ENCODE results near the gene KHDRBS2.
"Not testable (repeated sequence)": the region's sequence is repeated elsewhere in the genome, so short reads cannot be mapped to it uniquely, and the experiment has no call there.

The KHDRBS2 gene

DNA sequence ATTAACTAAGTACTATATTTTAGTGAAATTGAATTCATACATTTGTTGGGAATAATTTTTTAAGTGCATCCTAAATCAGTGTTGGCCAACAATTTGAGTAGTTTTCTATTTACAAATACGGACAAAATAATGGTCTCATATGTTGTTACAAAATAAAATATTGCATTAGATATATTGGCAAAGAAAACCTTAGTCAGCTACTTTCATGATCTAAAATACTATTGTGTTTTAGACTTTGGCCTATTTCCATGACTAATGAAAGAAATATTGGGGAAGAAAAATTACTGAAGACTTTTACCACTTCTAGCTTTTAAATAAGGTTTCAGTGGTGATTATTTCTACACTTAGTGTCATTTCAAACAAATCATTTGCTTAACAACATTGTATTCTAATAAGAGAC lies 498.0 kb downstream of the KHDRBS2 start:
- H3K4me3 ChIP-seq (ENCODE audit: low read depth, low read length): no peak overlapping the region
- TF ChIP-seq, protein P1, sequence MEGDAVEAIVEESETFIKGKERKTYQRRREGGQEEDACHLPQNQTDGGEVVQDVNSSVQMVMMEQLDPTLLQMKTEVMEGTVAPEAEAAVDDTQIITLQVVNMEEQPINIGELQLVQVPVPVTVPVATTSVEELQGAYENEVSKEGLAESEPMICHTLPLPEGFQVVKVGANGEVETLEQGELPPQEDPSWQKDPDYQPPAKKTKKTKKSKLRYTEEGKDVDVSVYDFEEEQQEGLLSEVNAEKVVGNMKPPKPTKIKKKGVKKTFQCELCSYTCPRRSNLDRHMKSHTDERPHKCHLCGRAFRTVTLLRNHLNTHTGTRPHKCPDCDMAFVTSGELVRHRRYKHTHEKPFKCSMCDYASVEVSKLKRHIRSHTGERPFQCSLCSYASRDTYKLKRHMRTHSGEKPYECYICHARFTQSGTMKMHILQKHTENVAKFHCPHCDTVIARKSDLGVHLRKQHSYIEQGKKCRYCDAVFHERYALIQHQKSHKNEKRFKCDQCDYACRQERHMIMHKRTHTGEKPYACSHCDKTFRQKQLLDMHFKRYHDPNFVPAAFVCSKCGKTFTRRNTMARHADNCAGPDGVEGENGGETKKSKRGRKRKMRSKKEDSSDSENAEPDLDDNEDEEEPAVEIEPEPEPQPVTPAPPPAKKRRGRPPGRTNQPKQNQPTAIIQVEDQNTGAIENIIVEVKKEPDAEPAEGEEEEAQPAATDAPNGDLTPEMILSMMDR (IDR thresholded peaks at IDR 0.05; ENCODE audit: low read depth, low read length, missing control alignments): no peak
- DNase-seq (ENCODE audit: low read depth): no peak
- in situ Hi-C loops (cut with HindIII; ENCODE audit: low sequenced_read_pairs): no loop called here

DNA sequence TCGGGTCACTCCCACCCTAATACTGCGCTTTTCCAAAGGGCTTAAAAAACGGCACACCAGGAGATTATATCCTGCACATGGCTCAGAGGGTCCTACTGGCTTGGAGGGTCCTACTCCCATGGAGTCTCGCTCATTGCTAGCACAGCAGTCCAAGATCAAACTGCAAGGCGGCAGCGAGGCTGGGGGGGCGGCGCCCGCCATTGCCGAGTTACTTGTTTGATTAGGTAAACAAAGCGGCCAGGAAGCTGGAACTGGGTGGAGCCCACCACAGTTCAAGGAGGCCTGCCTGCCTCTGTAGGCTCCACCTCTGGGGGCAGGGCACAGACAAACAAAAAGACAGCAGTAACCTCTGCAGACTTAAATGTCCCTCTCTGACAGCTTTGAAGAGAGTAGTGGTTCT lies 516.6 kb downstream of the KHDRBS2 start:
- in situ Hi-C loops (cut with HindIII; ENCODE audit: low sequenced_read_pairs); H3K4me3 ChIP-seq (ENCODE audit: low read depth, low read length): not testable (repeated sequence)

DNA sequence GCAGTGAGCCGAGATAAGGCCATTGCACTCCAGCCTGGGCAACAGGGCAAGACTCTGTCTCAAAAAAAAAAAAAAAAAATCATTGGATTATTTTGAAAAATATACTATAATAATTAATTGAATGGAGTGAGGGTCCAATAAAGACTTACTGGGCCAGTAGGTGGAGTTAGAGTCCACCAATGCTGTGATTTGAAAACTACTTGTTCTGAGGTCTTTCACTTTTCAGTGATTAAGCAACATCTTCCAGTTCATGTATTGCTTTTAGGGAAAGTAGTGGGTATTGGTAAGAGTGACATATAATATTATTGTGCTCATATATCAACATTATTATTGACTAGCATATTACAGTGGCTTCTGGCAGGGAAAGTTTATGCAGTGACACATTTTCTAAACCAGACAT lies 530.3 kb downstream of the KHDRBS2 start:
- H3K4me3 ChIP-seq (ENCODE audit: low read depth, low read length): no peak overlapping the region
- TF ChIP-seq, protein P1 (IDR thresholded peaks at IDR 0.05; ENCODE audit: low read depth, low read length, missing control alignments): no peak

More for the DNA sequence above, 516.6 kb downstream of the KHDRBS2 start:
- DNase-seq (ENCODE audit: low read depth): not testable (repeated sequence)

DNA sequence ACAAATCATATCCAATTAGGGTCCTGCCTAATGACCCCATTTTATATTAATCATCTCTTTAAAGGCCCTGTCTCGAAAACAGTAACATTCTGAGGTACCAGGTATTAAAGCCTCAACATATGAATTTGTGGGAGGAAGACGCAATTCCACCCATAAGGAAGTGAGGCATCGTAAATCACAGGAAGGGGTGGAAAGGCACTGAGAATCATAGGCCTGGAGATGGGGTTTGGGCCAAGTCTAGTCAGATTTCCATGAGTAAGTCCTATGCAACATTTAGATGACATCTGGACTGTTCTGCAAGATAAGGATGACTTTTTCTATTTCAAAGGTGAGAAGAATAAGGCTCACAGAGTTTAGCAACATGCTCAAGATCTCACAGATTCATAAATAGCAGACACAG lies 534.0 kb downstream of the KHDRBS2 start:
- TF ChIP-seq, protein P1 (IDR thresholded peaks at IDR 0.05; ENCODE audit: low read depth, low read length, missing control alignments): no peak
- in situ Hi-C loops (cut with HindIII; ENCODE audit: low sequenced_read_pairs): no loop called here

More for the DNA sequence above, 530.3 kb downstream of the KHDRBS2 start:
- in situ Hi-C loops (cut with HindIII; ENCODE audit: low sequenced_read_pairs): no loop called here
- no peak for DNase-seq (ENCODE audit: low read depth)

DNA sequence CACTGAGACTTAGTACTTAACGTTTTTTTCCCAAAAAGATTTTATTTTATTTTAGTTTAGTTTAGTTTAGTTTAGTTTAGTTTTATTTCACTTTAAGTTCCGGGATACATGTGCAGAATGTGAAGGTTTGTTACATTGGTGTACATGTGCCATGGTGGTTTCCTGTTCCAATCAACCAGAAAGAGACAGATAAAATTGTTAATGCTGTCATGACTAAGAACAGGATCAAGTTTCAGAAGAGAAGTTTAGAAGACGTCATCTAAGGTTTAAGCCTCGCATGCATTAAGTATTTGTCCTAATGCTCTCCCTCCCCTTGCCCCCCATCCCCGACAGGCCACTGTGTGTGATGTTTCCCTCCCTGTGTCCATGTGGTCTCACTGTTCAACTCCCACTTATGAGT lies 540.0 kb downstream of the KHDRBS2 start:
- H3K4me3 ChIP-seq (ENCODE audit: low read depth, low read length): no peak overlapping the region
- no peak for DNase-seq (ENCODE audit: low read depth)
- in situ Hi-C loops (cut with HindIII; ENCODE audit: low sequenced_read_pairs): no loop called here
- TF ChIP-seq, protein P1 (IDR thresholded peaks at IDR 0.05; ENCODE audit: low read depth, low read length, missing control alignments): no peak

More for the DNA sequence above, 534.0 kb downstream of the KHDRBS2 start:
- no peak for DNase-seq (ENCODE audit: low read depth)
- H3K4me3 ChIP-seq (ENCODE audit: low read depth, low read length): no peak overlapping the region

DNA sequence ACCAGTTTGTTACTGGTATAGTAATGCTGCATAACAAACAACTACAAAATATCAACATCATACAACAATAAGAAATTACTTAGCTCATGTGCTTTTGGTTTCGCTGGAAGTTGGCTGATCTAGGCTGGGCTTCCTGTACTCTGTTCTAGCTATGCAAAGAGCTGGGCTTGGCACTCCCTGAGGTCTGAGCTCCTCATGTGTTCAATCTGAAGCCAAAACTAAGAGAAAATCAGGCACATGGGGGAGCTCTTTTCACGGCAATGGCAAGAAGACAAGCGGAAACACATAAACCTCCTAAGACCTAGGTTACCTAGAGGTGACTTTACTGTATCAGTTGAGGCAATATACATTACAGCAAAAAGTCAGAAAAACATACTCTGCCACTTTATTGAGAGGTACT lies 574.2 kb downstream of the KHDRBS2 start:
- H3K4me3 ChIP-seq (ENCODE audit: low read depth, low read length): no peak overlapping the region
- TF ChIP-seq, protein P1 (IDR thresholded peaks at IDR 0.05; ENCODE audit: low read depth, low read length, missing control alignments): no peak
- in situ Hi-C loops (cut with HindIII; ENCODE audit: low sequenced_read_pairs): no loop called here
- DNase-seq (ENCODE audit: low read depth): no peak

DNA sequence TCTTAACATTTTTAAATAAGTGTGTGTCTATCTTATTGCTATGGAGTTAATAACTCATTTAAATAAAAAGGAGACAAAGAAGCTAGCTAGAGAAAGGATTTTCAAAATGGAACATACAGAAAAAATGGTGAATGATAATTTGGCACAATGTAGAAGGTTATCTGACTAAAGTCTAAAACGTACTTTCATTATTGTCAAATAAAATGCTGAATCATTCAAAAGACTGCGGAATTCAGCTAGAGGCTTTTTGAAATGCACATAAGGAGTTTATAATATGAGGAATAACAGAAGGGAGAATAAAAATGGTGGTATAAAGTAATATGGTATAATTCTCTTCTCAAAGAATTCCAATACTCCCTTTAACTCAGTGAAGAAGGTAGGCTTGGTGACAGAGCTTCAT lies 597.9 kb downstream of the KHDRBS2 start:
- DNase-seq (ENCODE audit: low read depth): no peak
- no peak overlapping the region for H3K4me3 ChIP-seq (ENCODE audit: low read depth, low read length)
- in situ Hi-C loops (cut with HindIII; ENCODE audit: low sequenced_read_pairs): no loop called here
- TF ChIP-seq, protein P1 (IDR thresholded peaks at IDR 0.05; ENCODE audit: low read depth, low read length, missing control alignments): no peak

All from astrocyte of the cerebellum (primary cell).